Medulla oblongata (tissue), 1 donor: ENCODE results near the gene KIAA1143.
A peak's percentile ranks its signal among the peaks of the same experiment; 100 is the strongest.

ENCODE experiments used
- DNase-seq: peaks from one replicate; pipeline ENCODE4 v3.0.0-alpha.2; 2015; ENCODE audit errors: extremely low spot score

The KIAA1143 gene

DNA sequence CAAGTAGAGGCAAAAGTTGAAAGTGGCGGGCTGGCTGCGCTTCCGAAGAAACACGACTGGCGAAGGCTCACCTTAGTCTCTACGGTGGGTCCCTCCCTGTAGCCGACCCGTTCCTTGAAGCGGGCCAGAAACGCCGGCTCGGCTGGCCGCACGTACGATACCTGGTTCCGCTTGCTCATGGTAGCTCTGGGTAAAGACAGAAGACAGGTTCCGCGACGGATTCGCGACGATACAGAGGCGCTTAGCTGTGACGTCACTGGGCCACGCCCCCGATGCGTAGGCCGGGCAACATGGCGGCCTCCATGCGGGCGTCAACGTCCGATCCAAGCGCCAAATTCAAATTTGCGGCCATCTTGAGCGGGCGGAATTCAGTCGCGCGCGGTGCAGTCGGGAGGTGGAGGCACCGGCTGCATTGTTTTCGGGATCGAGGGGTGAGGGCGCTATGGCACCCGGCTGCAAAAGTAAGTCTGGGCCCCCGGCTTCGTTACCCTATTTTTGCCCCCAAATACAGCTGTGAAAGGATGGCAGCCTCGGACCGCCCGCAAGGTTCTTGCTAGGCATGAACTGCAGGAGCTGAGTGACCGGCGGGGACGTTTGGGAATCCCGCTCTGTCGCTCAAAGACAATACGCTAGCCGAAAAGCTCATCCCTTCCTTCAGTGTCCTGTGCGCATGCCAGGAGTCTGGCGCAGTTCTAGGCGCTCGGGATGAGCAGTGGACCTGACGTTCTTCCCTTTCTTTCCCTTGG lies at the start of gene KIAA1143, which contains the start of gene KIF15:
Gene KIAA1143 (minus strand): TSS at position 196 of the 746 bp plus-strand sequence. CDS start 17 bp downstream, at position 179.
Gene KIF15 (plus strand): TSS at position 371 of the 746 bp plus-strand sequence. CDS start 72 bp downstream, at position 443.
- DNase-seq, result peak; percentile 97

DNA sequence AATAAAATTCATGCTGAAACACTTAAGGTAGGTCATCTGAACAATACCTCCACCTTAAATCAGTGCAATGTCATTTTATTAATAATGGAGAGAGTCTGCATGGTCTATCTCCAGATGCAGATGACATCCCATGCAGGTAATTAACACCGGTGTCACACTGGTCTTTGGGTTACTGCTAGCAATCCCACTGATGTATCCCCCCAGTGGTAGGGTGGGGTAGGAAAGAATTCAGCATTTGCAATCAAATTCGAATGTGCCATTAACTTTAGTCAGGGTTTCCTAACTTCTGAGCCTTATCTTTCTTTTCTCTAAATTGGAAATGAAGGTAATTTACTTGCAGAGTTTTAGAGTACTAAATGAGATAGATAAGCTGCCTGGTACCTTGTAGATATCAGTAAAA lies 44.5 kb upstream of the KIAA1143 start:
- no peak for DNase-seq

DNA sequence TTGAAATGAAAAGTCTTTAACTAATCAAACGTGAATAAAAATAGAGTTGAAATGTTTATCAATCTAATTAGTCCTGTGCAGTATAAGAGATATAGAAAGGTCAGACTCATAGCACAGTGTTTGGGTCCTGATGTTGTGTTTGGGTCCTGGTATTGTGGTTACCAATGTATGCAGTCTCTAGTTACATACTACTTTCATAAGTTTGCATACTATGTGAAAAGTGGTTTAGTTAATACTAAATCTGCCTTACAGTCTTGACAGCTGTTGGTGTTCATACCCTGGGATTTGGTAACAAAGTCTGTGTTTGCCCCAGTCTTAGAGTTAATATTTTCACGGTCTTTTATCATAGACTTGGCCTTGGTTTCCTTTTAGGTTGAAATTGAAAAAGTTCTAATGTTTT lies 41.9 kb upstream of the KIAA1143 start:
- no peak for DNase-seq

DNA sequence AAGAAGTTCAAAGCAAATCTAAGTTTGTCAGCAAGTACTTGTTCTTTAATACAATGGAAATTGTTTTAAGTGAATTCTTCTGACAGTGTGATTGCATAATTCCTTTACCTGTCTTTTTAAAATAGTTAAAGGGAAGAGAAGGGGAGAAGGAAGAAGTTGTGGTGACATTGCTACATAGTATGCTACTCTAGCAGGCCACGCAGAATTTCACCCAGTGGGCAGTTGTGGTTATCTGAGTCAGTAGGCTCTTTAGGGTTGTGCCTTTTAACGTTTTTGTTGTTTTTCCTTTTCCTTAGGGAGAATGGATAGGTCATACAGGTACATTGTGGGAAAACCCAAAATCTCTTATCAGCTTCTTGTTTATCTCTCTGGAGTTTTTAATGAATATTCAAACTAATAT lies 40.6 kb upstream of the KIAA1143 start:
- no peak for DNase-seq

DNA sequence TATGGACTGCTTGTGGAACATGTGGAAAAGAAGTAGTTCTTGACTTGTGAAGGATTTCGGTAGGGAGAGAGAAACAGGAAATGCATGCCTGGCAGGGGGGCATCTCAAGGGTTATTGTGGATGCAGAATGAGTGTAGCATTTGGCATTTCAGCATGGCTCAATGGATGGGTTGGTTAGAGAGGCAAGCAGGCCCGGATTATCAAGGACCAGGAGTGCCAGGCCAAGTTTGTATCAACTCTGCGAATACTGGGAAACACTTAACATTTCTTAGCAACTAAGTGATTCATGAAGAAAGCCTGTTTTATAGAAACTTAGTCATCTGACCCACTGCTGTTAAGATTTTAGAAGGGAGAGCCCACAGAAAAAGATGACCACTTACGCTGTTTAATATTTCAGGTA lies 33.8 kb upstream of the KIAA1143 start:
- DNase-seq, result no peak

DNA sequence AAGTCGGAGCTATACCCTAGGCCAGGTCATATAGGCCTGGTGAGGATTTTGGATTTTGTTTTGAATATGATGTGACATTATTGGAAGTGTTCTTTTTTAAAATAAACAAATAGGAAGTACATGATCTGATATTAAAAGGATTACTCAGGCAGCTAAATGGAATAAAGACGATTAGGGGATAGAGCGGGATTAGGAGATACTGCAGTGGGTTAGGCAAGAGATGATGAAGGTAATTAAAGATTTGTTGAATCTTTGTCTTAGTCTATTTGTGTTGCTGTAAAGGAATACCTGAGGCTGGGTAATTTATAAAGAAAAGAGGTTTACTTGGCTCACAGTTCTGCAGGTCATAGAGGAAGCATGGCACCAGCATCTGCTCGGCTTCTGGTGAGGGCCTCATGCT lies 21.5 kb upstream of the KIAA1143 start:
- DNase-seq, result no peak

DNA sequence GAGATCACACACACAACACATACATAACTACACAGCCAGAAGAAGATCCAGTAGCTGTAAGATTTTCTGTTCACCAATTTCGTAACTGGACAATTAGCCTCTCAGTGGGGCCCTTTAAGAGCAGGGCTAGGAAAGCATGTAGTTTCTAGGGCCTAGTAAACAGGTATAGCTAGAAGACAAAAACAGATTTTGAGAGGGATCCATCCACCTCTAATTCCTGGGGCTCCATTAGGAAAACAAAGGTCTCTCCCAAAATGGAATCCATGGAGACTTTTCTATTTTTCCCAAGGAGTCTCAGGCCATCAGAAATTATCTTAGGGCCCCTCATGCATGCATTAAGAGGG lies 10.7 kb upstream of the KIAA1143 start:
- no peak for DNase-seq

DNA sequence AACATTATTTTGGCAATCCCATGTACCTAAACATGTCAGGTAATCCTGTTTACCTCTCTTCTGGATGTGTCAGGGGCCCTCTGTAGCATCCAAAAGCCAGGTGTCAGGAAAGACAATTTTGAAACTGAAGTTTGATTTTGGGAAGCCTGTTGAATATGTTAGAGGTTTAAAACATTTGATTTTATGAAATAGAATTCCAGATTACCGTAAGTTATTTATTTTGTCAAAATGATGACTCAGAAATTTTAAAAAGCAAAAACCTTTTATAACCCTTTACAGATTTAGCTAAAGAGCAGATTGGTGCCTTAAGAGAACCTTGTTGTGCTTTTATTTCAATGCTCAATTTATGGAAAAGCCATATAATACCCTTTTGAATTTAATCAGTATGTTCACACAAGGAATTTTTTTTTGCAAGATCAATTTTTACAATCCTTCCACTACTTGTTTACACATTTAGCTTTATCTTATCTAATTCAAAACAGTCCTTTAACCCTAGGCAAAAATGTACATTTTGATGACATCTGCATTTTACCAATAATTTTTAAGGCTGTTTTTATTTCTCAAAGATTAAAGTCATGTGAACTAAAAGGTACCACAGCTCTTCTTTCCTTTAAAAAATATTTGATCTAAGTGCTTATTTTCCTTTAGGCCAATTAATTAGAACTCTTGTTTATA lies 10.1 kb upstream of the KIAA1143 start:
- no peak for DNase-seq

DNA sequence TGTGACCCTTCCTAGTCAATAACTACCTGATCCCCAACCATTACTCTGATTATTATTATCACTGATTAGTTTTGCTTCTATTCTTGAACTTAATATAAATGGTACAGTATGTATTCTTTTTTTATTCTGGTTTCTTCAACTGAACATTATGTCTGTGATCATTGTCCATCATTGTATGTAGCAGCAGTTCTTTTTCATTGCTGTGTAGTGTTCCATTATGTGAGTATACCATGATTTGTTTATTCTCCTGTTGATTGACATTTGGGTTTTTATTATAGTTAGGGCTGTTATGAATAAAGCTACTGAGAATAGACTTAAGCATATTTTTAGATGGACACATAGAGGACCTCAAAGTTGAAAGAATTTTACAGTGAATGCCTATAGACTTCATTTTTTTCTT lies 2.8 kb upstream of the KIAA1143 start:
- DNase-seq, result no peak

DNA sequence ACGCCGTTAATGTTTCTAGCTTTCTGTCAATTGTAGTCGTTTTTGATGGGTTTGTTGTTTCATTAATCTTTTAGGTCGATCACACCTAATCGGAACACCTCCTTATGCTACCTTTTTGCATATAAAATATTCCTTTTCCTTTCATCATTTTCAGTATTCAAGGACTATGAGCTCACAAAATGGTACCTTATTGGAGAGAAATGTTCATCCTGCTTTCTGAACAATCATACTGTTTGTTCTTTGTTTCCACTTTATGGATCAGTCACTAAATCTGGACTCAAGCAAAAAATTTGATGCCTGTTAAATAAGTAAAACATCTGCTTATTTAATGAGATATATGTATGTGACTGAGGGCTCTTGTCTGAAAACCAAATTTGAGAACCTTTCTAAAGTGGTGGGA lies 1.3 kb upstream of the KIAA1143 start:
- DNase-seq, result no peak

DNA sequence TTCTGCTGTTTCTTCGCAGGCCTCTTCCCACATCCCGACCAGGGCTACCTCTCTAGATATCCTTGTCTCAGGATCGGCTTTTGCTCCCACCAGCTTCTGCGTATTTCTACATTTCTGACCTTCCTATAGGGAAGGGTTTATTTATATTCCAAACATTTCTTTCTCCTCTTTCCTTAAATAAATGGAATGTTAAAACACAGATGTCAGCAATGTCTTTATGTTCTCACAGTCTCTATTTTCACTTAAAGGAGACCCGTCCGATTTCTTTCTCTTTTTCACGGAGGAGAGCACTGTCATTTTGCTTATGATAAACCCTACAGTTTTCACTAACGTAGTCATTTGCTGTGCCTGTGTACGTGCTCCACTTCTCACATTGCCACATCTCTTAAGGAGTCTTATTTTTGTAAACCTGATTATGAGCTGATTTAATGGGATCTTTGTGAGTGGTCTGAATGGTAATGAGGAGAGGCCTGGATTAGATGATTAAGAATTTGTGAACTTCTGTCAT lies 805 bp upstream of the KIAA1143 start:
- no peak for DNase-seq

DNA sequence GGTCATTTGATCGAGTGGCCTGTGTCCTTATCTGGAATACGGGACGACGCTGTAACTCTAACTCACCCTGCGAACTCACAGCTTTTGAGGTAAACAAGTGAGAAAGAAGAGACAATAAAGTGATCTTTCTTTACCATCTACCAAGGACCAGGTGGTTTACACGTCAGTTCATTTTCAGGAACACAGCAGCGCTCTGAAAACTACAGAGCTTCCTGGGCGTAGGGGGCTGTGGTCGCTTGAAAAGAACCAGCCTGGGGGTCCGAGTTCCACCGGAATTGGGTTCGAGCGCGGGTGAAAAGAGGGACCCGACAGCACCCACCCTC lies 357 bp downstream of the KIAA1143 start:
- no peak for DNase-seq

DNA sequence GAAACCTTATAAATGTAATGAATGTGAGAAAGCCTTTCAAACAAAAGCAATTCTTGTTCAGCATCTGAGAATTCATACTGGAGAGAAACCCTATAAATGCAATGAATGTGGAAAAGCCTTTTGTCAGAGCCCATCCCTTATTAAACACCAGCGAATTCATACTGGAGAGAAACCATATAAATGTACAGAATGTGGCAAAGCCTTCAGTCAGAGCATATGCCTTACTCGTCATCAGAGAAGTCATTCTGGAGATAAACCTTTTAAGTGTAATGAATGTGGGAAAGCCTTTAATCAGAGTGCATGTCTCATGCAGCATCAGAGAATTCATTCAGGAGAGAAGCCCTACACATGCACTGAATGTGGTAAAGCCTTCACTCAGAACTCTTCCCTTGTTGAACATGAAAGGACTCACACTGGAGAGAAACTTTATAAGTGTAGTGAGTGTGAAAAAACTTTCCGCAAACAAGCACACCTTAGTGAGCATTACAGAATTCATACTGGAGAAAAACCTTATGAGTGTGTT lies 26.7 kb downstream of the KIAA1143 start:
- DNase-seq, result no peak

DNA sequence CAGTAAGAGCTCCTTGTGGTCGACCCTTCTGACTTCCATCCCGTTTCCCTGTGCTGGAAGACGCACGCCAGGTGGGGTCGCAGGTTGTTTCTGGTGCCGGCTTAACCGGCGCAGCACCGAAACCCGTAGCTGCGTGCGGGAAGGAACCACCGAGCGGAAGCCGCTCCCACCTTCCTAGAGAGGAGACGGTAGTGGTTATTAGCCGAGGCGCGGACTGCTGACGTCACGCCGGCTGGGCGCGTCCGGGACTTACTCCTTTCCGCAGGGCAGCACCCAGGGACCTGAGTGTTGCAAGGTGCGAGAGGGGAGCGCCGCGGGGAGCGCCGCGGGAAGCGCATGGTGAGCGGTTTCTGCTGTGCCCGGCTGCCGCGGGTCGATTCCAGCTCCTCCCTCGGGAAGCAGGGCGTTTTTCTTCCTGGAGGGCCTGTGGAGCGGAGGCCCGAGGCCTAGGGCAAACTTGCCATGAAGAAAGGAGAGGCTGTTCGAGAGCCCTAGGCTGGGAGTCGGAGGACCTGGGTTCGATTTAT lies 32.0 kb downstream of the KIAA1143 start, which contains the start of gene ZNF501:
Gene ZNF501 (plus strand): TSS at position 252 of the 527 bp plus-strand sequence. CDS start 4,787 bp downstream, outside the sequence.
- peak; percentile 80 for DNase-seq

DNA sequence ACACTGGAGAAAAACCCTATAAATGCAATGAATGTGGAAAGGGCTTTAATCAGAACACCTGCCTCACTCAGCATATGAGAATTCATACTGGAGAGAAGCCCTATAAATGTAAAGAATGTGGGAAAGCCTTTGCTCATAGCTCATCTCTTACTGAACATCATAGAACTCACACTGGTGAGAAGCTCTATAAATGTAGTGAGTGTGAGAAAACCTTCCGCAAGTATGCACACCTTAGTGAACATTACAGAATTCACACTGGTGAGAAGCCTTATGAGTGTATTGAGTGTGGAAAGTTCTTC lies 39.4 kb downstream of the KIAA1143 start:
- DNase-seq, result no peak

DNA sequence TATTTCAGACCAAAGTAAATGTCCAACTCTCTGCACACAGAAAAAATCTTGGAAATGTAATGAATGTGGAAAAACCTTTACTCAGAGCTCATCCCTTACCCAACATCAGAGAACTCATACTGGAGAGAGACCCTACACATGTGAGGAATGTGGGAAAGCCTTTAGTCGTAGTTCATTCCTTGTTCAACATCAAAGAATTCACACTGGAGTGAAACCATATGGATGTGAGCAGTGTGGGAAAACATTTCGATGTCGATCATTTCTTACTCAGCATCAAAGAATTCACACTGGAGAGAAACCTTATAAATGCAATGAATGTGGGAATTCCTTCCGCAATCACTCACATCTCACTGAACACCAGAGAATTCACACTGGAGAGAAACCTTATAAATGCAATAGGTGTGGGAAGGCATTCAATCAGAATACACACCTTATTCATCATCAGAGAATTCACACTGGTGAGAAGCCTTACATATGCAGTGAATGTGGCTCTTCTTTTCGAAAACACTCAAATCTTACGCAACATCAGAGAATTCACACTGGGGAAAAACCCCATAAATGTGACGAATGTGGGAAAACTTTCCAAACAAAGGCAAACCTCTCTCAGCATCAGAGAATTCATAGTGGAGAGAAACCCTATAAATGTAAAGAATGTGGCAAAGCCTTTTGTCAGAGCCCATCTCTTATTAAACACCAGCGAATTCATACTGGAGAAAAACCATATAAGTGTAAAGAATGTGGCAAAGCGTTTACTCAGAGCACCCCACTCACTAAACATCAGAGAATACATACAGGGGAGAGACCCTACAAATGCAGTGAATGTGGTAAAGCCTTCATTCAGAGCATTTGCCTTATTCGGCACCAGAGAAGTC lies 40.0 kb downstream of the KIAA1143 start:
- DNase-seq, result no peak

DNA sequence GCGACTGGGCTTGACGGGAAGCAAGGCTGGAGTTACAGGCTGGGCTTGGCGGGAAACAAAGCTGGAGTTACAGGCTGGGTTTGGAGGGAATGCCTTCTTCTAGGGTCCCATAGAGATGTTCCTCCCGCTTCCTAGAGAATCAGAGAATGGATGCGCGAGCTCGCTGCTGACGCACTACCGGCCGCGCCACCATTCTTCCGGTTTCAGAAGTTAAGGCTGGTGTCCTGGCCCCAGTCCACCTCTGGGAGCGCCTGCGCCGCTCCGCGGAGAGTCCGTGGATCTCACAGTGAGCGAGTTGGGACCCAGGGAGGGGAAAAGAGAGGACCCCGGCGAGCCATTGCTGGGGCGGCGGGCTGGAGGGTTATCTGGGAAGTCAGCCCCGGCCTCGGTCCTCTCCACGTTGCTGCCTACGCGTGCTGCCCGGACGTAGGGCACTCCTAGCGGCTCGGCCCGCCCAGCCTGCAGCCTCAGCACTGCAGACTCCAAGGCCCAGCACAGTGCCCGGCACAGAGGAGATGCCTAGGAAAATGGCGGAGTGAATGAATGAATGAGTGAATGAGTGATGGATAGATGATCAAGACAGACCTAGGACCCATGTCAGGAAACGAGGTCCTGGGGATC lies 48.9 kb downstream of the KIAA1143 start, which contains the start of gene ZNF502:
Gene ZNF502 (plus strand): TSS at position 206 of the 621 bp plus-strand sequence. CDS start 7,602 bp downstream, outside the sequence.
- peak; percentile 84 for DNase-seq
